Endothelial cell (in vitro differentiated cells): Measurements from ENCODE around the gene PARD3B. TPM values are rescaled to one million over a fixed set of nuclear protein-coding genes. Genes with fewer than 3 reads are reported as not detected.

Experiments used
- DNase-seq: peaks from one replicate; pipeline ENCODE4 v3.0.0; 2021; ENCODE audit warnings: low spot score
- H3K27ac Mint-ChIP-seq: one replicate; pipeline ENCODE4 v1.8.0; 2021; ENCODE audit warnings: mixed read lengths, inconsistent platforms; ENCODE audit not compliant: unreplicated experiment
- H3K27me3 Mint-ChIP-seq: one replicate; pipeline ENCODE4 v1.8.0; 2021; ENCODE audit warnings: mild to moderate bottlenecking, moderate library complexity, mixed read lengths, inconsistent platforms; ENCODE audit not compliant: unreplicated experiment
- H3K36me3 Mint-ChIP-seq: one replicate; pipeline ENCODE4 v1.8.0; 2021; ENCODE audit warnings: mild to moderate bottlenecking, low read depth, mixed read lengths, inconsistent platforms; ENCODE audit not compliant: unreplicated experiment
- H3K4me1 Mint-ChIP-seq: one replicate; pipeline ENCODE4 v1.8.0; 2021; ENCODE audit warnings: mild to moderate bottlenecking, mixed read lengths, inconsistent platforms; ENCODE audit not compliant: unreplicated experiment
- H3K4me3 Mint-ChIP-seq: one replicate; pipeline ENCODE4 v1.8.0; 2021; ENCODE audit warnings: mild to moderate bottlenecking, mixed read lengths, inconsistent platforms; ENCODE audit not compliant: unreplicated experiment
- H3K9me3 Mint-ChIP-seq: one replicate; pipeline ENCODE4 v1.8.0; 2021; ENCODE audit warnings: mixed read lengths, inconsistent platforms; ENCODE audit not compliant: unreplicated experiment
- total RNA-seq: library from RNA; stranded (reverse); fragmentation: NEBNext Ultra II Directional; extraction: Animal tissue kit (Norgen Biotek cat#: 25700); gene quantifications from one replicate; pipeline ENCODE4 v1.2.1, GENCODE V29; 2021; ENCODE audit not compliant: unreplicated experiment
- TF ChIP-seq, protein P1 (sequence below): fragments of 200-600 bp; sonication (generic); IDR thresholded peaks from one replicate; pipeline ENCODE4 v1.5.0; 2021; ENCODE audit warnings: antibody characterized with exemption; ENCODE audit not compliant: unreplicated experiment

The PARD3B gene
- total RNA-seq, 1 donor from 2014 or later, result 17.4 TPM

- H3K27ac Mint-ChIP-seq, result no peak overlapping the region
- TF ChIP-seq, protein P1, sequence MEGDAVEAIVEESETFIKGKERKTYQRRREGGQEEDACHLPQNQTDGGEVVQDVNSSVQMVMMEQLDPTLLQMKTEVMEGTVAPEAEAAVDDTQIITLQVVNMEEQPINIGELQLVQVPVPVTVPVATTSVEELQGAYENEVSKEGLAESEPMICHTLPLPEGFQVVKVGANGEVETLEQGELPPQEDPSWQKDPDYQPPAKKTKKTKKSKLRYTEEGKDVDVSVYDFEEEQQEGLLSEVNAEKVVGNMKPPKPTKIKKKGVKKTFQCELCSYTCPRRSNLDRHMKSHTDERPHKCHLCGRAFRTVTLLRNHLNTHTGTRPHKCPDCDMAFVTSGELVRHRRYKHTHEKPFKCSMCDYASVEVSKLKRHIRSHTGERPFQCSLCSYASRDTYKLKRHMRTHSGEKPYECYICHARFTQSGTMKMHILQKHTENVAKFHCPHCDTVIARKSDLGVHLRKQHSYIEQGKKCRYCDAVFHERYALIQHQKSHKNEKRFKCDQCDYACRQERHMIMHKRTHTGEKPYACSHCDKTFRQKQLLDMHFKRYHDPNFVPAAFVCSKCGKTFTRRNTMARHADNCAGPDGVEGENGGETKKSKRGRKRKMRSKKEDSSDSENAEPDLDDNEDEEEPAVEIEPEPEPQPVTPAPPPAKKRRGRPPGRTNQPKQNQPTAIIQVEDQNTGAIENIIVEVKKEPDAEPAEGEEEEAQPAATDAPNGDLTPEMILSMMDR, result no peak
- H3K27me3 Mint-ChIP-seq, result peaks cover 3% of the 10 kb centered on the region
Observed at GRCh38 chr2:205556357-205556756, 1011.1 kb downstream of the PARD3B start.

DNA sequence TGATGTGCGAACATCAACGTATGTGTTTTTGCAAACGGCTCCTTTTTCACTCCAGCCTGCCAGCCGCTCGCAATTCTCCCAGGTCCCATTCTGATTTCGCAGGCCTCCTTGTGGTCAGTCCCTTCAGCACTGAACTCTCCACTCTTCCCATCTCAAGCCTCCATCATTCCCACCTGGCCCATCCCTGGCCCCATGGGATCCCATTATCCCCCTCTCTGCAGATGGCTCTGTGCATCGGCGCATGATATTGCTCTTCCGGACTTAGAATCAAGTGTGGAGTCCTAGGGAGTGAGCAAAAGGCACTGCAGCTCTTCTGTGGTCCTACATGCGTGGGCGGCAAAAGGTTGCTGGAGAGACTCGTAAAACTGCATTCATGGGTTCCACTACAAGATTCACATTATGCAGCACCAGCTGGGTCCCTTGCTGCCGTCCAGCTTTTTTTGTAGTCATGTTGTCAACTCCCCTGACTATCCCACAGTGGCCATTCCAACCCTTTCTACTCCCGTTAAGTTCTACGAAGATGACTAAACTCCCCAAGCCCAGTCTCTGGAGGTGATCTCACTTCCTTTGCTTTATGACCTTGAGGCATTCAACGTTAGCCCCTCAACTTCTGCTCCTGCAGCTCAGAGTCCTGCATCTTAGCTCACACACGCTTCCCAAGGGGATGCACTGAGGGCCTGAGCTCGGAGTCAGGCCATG lies 1011.7 kb downstream of the PARD3B start:
- H3K4me1 Mint-ChIP-seq, result no peaks in the 10 kb centered on the region
- H3K27me3 Mint-ChIP-seq, result peaks cover 2% of the 10 kb centered on the region
- H3K9me3 Mint-ChIP-seq, result no peaks in the 10 kb centered on the region
- H3K27ac Mint-ChIP-seq, result no peak overlapping the region
- no peak overlapping the region for H3K4me3 Mint-ChIP-seq
- TF ChIP-seq, protein P1, result no peak
- DNase-seq, result no peak
- peaks cover 11% of the 10 kb centered on the region for H3K36me3 Mint-ChIP-seq

More at GRCh38 chr2:205556357-205556756, 1011.1 kb downstream of the PARD3B start:
- peaks cover 11% of the 10 kb centered on the region for H3K36me3 Mint-ChIP-seq
- H3K4me3 Mint-ChIP-seq, result no peak overlapping the region
- H3K4me1 Mint-ChIP-seq, result no peaks in the 10 kb centered on the region
- H3K9me3 Mint-ChIP-seq, result no peaks in the 10 kb centered on the region
- no peak for DNase-seq

GRCh38 chr2:205557873-205558272 lies 1012.6 kb downstream of the PARD3B start:
- Mint-ChIP-seq H3K27me3 (peaks cover 2% of the 10 kb centered on the region), H3K36me3 (peaks cover 11% of the 10 kb centered on the region), H3K4me1 (no peaks in the 10 kb centered on the region), H3K4me3 (no peak overlapping the region), H3K27ac (no peak overlapping the region), H3K9me3 (no peaks in the 10 kb centered on the region)
- TF ChIP-seq, protein P1, result no peak
- DNase-seq, result no peak

GRCh38 chr2:205561441-205561840 lies 1016.2 kb downstream of the PARD3B start:
- Mint-ChIP-seq H3K36me3 (peaks cover 11% of the 10 kb centered on the region), H3K4me3 (no peak overlapping the region), H3K27ac (no peak overlapping the region), H3K9me3 (no peaks in the 10 kb centered on the region), H3K4me1 (no peaks in the 10 kb centered on the region), H3K27me3 (peaks cover 5% of the 10 kb centered on the region)
- TF ChIP-seq, protein P1, result no peak
- no peak for DNase-seq

- Mint-ChIP-seq H3K27ac (no peak overlapping the region), H3K4me3 (no peak overlapping the region), H3K9me3 (no peaks in the 10 kb centered on the region), H3K4me1 (peaks cover 2% of the 10 kb centered on the region), H3K36me3 (peaks cover 2% of the 10 kb centered on the region), H3K27me3 (peaks cover 5% of the 10 kb centered on the region)
- peak; percentile 14 for DNase-seq
- TF ChIP-seq, protein P1, result peak; percentile 70
Observed at GRCh38 chr2:205563646-205564045, 1018.4 kb downstream of the PARD3B start.
